ENCODE results near the gene CLDN5. TPM values are rescaled to one million over a fixed set of nuclear protein-coding genes. Genes with fewer than 3 reads are reported as not detected.
A peak's percentile ranks its signal among the peaks of the same experiment; 100 is the strongest.

Gene CLDN5
- total and polyA plus RNA-seq, 11 donors = 16.8 to 79.0 (median 38.1) TPM

DNA sequence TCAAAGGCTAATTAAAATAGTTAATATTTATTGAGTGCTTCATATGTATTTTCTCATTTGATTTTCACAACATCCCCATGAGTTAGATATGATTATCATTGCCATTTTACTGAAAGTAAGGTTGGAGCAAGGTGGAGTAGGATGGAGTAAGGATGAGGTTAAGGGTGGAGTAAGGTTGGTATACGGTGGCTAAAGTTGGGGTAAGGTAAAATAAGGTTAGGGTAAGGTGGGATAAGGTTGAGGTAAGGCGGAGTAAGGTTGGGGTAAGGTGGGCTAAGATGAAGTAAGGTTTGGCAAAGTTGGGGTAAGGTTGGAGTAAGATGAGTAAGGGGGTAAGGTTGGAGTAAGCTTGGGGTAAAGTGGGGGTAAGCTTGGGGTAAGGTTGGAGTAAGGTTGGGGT, 45.8 kb upstream of the CLDN5 start:
- H3K27ac ChIP-seq = peak overlapping the region in 1 of 12 donors; percentile 12
- peaks cover 0 to 52% (median 20%) of the 10 kb centered on the region in 12 donors for H3K4me1 ChIP-seq
- TF ChIP-seq, protein P1, sequence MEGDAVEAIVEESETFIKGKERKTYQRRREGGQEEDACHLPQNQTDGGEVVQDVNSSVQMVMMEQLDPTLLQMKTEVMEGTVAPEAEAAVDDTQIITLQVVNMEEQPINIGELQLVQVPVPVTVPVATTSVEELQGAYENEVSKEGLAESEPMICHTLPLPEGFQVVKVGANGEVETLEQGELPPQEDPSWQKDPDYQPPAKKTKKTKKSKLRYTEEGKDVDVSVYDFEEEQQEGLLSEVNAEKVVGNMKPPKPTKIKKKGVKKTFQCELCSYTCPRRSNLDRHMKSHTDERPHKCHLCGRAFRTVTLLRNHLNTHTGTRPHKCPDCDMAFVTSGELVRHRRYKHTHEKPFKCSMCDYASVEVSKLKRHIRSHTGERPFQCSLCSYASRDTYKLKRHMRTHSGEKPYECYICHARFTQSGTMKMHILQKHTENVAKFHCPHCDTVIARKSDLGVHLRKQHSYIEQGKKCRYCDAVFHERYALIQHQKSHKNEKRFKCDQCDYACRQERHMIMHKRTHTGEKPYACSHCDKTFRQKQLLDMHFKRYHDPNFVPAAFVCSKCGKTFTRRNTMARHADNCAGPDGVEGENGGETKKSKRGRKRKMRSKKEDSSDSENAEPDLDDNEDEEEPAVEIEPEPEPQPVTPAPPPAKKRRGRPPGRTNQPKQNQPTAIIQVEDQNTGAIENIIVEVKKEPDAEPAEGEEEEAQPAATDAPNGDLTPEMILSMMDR (IDR thresholded peaks at IDR 0.05) = no peak
- no peak for TF ChIP-seq POLR2A (IDR thresholded peaks at IDR 0.05)
- no peaks in the 10 kb centered on the region for H3K27me3 ChIP-seq
- H3K9me3 ChIP-seq = no peaks in the 10 kb centered on the region
- ATAC-seq (no peak), DNase-seq (no peak)
- 88 to 94% (median 92%) methylated on average over 2 of the region's 2 CpGs for WGBS, 4 donors
- H3K36me3 ChIP-seq = no peaks in the 10 kb centered on the region
- intact Hi-C loops (cut with DNase I) = loop anchor here in 7 of 10 donors (2.0 to 10.0 kb wide), 6 partner anchors 43 to 52 kb away; partner anchors contain the start of gene CLDN5 (in 2 of the 7)
- no peak overlapping the region for H3K4me3 ChIP-seq

DNA sequence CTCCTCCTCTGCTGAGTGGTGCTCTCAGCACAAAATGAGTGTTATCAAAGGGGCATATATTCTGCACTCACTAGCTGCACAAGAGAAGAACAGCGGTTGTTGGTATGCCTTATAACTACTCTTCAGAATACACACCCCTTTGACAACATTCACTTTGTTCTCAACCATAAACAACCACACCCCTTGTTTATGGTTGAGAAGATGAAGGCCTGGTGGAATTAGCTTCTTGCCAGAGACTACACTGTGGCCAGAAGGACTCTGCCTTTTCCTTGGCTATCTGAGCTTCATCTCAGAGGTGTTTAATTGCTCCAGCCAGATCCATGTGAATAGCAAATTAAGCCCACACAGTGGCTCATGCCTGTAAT, 45.0 kb upstream of the CLDN5 start:
- ATAC-seq (no peak), DNase-seq (no peak)
- no peak overlapping the region for H3K4me3 ChIP-seq
- peak overlapping the region in 3 of 12 donors; percentile 12 to 79 (median 43) for H3K27ac ChIP-seq
- H3K36me3 ChIP-seq = no peaks in the 10 kb centered on the region
- WGBS, 4 donors = 38 to 94% (median 82%) methylated on average over 1 of the region's 1 CpG
- peaks cover 0 to 52% (median 20%) of the 10 kb centered on the region in 12 donors for H3K4me1 ChIP-seq
- intact Hi-C loops (cut with DNase I) = loop anchor here in 7 of 10 donors (2.0 to 10.0 kb wide), 6 partner anchors 42 to 53 kb away; partner anchors contain the start of gene CLDN5 (in 2 of the 7)
- no peaks in the 10 kb centered on the region for H3K9me3 ChIP-seq
- no peak for TF ChIP-seq POLR2A (IDR thresholded peaks at IDR 0.05)
- TF ChIP-seq, protein P1 (IDR thresholded peaks at IDR 0.05) = no peak
- H3K27me3 ChIP-seq = no peaks in the 10 kb centered on the region

GRCh38 chr22:19568337-19569275, 44.4 kb upstream of the CLDN5 start:
- Histone ChIP-seq H3K4me3 (no peak overlapping the region), H3K9me3 (peaks cover 0 to 3% (median 0%) of the 10 kb centered on the region in 12 donors), H3K27ac (peak overlapping the region in 6 of 12 donors; percentile 27 to 79 (median 72)), H3K36me3 (no peaks in the 10 kb centered on the region), H3K4me1 (peaks cover 0 to 52% (median 20%) of the 10 kb centered on the region in 12 donors), H3K27me3 (no peaks in the 10 kb centered on the region)
- DNase-seq = peak in 1 of 5 donors; percentile 56
- WGBS, 4 donors = 62 to 66% (median 65%) methylated on average over 9 of the region's 9 CpGs
- ATAC-seq = peak in 2 of 4 donors; percentile 51 to 60
- intact Hi-C loops (cut with DNase I) = loop anchor here in 7 of 10 donors (2.0 to 10.0 kb wide), 6 partner anchors 41 to 54 kb away; partner anchors contain the start of gene CLDN5 (in 2 of the 7)
- TF ChIP-seq, protein P1 (IDR thresholded peaks at IDR 0.05) = no peak
- TF ChIP-seq POLR2A (IDR thresholded peaks at IDR 0.05) = no peak

Data from heart left ventricle (tissue), 16 donors.